ENCODE measurements around the gene INTS12.

- TF ChIP-seq, protein P1, sequence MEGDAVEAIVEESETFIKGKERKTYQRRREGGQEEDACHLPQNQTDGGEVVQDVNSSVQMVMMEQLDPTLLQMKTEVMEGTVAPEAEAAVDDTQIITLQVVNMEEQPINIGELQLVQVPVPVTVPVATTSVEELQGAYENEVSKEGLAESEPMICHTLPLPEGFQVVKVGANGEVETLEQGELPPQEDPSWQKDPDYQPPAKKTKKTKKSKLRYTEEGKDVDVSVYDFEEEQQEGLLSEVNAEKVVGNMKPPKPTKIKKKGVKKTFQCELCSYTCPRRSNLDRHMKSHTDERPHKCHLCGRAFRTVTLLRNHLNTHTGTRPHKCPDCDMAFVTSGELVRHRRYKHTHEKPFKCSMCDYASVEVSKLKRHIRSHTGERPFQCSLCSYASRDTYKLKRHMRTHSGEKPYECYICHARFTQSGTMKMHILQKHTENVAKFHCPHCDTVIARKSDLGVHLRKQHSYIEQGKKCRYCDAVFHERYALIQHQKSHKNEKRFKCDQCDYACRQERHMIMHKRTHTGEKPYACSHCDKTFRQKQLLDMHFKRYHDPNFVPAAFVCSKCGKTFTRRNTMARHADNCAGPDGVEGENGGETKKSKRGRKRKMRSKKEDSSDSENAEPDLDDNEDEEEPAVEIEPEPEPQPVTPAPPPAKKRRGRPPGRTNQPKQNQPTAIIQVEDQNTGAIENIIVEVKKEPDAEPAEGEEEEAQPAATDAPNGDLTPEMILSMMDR (conservative IDR thresholded peaks at IDR 0.05; ENCODE audit: low read depth in 2 of 2): no peak
- TF ChIP-seq REST (IDR thresholded peaks at IDR 0.05; ENCODE audit: unreplicated experiment): no peak
- TF ChIP-seq ETS1 (IDR thresholded peaks at IDR 0.05): no peak
- no peak for TF ChIP-seq EZH2 (IDR thresholded peaks at IDR 0.05; ENCODE audit: low read depth, unreplicated experiment)
- TF ChIP-seq NANOG (IDR thresholded peaks at IDR 0.05; ENCODE audit: borderline replicate concordance): no peak
- no peak for TF ChIP-seq EZH2phosphoT487 (IDR thresholded peaks at IDR 0.05; ENCODE audit: unreplicated experiment)
- TF ChIP-seq POLR2AphosphoS5 (IDR thresholded peaks at IDR 0.05; ENCODE audit: low read depth): no peak
- no peak for TF ChIP-seq CREB1 (CRISPR knock-in tag; IDR thresholded peaks at IDR 0.05; ENCODE audit: low read depth)
- TF ChIP-seq JUNB (IDR thresholded peaks at IDR 0.05; ENCODE audit: unreplicated experiment): no peak
- no peak for TF ChIP-seq STAT1 (IDR thresholded peaks at IDR 0.05; ENCODE audit: unreplicated experiment)
- no peak for TF ChIP-seq ZNF331 (CRISPR knock-in tag; IDR thresholded peaks at IDR 0.05; ENCODE audit: low read depth)
Observed at GRCh38 chr4:105657117-105657765, 51.2 kb downstream of the INTS12 start.

Data from GM23338 (cell line).